Brain microvascular endothelial cell (primary cell): ENCODE results near the gene ABHD12.

Experiments
- DNase-seq: peaks from one replicate; pipeline ENCODE4 v3.0.0-alpha.2; 2020
- H3K27ac ChIP-seq: fragments of 250-450 bp; sonication (Bioruptor Pico); 2 replicates; pipeline ENCODE4 v1.5.1; 2020; ENCODE audit warnings: mild to moderate bottlenecking, moderate library complexity
- H3K27me3 ChIP-seq: fragments of 250-450 bp; sonication (Bioruptor Pico); replicated peaks from 2 replicates; pipeline ENCODE4 v1.5.1; 2020; ENCODE audit warnings: mild to moderate bottlenecking
- H3K36me3 ChIP-seq: fragments of 250-450 bp; sonication (Bioruptor Pico); replicated peaks from 2 replicates; pipeline ENCODE4 v1.5.1; 2020; ENCODE audit warnings: mild to moderate bottlenecking
- H3K4me3 ChIP-seq: 2 replicates; pipeline ENCODE4 v1.5.1; 2011; ENCODE audit warnings: low read depth, mild to moderate bottlenecking, control low read depth, low read length, moderate library complexity
- in situ Hi-C: cut with HindIII; loops from 2 replicates; pipeline ENCODE4 v1.10.0; 2017; ENCODE audit warnings: low sequenced_read_pairs, low pct_ligation_motif_present
- TF ChIP-seq, protein P1 (sequence below): IDR thresholded peaks from 2 replicates; pipeline ENCODE4 v1.5.1; 2011; ENCODE audit warnings: low read depth, mild to moderate bottlenecking, moderate library complexity, low read length, control low read depth, inconsistent platforms; ENCODE audit errors: missing control alignments

Gene ABHD12

GRCh38 chr20:25355866-25356265 lies 34.8 kb downstream of the ABHD12 start:
- no peaks in the 10 kb centered on the region for H3K36me3 ChIP-seq
- no peak for DNase-seq
- no peak overlapping the region for H3K27ac ChIP-seq
- TF ChIP-seq, protein P1, sequence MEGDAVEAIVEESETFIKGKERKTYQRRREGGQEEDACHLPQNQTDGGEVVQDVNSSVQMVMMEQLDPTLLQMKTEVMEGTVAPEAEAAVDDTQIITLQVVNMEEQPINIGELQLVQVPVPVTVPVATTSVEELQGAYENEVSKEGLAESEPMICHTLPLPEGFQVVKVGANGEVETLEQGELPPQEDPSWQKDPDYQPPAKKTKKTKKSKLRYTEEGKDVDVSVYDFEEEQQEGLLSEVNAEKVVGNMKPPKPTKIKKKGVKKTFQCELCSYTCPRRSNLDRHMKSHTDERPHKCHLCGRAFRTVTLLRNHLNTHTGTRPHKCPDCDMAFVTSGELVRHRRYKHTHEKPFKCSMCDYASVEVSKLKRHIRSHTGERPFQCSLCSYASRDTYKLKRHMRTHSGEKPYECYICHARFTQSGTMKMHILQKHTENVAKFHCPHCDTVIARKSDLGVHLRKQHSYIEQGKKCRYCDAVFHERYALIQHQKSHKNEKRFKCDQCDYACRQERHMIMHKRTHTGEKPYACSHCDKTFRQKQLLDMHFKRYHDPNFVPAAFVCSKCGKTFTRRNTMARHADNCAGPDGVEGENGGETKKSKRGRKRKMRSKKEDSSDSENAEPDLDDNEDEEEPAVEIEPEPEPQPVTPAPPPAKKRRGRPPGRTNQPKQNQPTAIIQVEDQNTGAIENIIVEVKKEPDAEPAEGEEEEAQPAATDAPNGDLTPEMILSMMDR, result no peak
- in situ Hi-C loops, result no loop called here
- H3K27me3 ChIP-seq, result no peaks in the 10 kb centered on the region
- no peak overlapping the region for H3K4me3 ChIP-seq

GRCh38 chr20:25355011-25355595 lies 35.5 kb downstream of the ABHD12 start:
- DNase-seq, result no peak
- Histone ChIP-seq H3K36me3 (no peaks in the 10 kb centered on the region), H3K4me3 (no peak overlapping the region), H3K27me3 (no peaks in the 10 kb centered on the region), H3K27ac (no peak overlapping the region)
- in situ Hi-C loops, result no loop called here
- TF ChIP-seq, protein P1, result no peak

- in situ Hi-C loops, result no loop called here
- Histone ChIP-seq H3K27me3 (no peaks in the 10 kb centered on the region), H3K4me3 (no peak overlapping the region), H3K27ac (no peak overlapping the region), H3K36me3 (no peaks in the 10 kb centered on the region)
- TF ChIP-seq, protein P1, result no peak
- no peak for DNase-seq
These were observed 36.6 kb downstream of the ABHD12 start for GRCh38 chr20:25353747-25354705.

DNA sequence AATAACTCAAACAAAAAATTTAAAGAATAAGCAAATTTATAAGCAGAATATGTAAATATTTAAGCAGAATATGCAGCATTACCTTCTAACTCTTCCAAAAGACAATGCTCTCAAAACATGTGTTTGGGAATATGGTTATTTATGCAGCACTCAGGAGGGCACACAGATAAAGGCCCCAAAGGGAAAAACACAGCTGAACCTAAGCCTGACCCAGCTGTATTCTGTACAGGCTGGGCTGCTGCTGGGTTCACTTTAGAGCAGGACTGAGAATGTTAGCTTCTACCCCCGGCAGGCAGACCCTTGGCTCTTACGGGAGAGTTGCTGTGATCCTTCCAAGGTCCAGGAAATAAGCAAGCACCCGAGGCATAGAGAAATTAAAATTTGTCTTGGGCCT lies 37.3 kb downstream of the ABHD12 start:
- Histone ChIP-seq H3K27ac (no peak overlapping the region), H3K27me3 (no peaks in the 10 kb centered on the region), H3K36me3 (no peaks in the 10 kb centered on the region), H3K4me3 (no peak overlapping the region)
- TF ChIP-seq, protein P1, result no peak
- DNase-seq, result no peak
- in situ Hi-C loops, result no loop called here

- TF ChIP-seq, protein P1, result no peak
- Histone ChIP-seq H3K4me3 (no peak overlapping the region), H3K27ac (no peak overlapping the region), H3K27me3 (no peaks in the 10 kb centered on the region), H3K36me3 (no peaks in the 10 kb centered on the region)
- in situ Hi-C loops, result no loop called here
- DNase-seq, result no peak
These were observed 37.9 kb downstream of the ABHD12 start for GRCh38 chr20:25352746-25353145.

DNA sequence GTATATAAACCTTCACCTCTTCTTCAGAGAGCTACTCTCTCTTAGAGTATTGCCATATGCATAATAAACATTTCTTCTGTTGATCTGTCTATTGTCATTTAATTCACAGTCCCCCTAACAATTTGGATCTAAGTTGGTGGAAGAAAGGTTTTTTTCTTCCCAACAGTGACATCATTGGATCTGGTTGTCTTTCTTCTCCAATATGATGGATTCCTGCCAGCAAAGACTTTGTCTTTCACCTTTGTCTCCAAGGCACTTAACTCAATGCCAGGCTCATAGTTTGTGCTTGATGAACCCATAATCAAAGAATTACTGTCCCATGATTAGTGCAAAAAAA lies 39.6 kb downstream of the ABHD12 start:
- TF ChIP-seq, protein P1, result no peak
- no peaks in the 10 kb centered on the region for H3K27me3 ChIP-seq
- no peak overlapping the region for H3K4me3 ChIP-seq
- no peak overlapping the region for H3K27ac ChIP-seq
- DNase-seq, result no peak
- in situ Hi-C loops, result no loop called here
- no peaks in the 10 kb centered on the region for H3K36me3 ChIP-seq
